GM23338 (cell line): ENCODE measurements around the gene CDH23. TPM values are rescaled to one million over a fixed set of nuclear protein-coding genes. Genes with fewer than 3 reads are reported as not detected.

Experiments
- ATAC-seq: fragments of 200-7000 bp; cut with Tn5 transposase; 3 replicates; pipeline ENCODE4 v1.9.1; 2020
- DNase-seq: peaks from one replicate; pipeline ENCODE4 v3.0.0-alpha.2; 2015; ENCODE audit warnings: low spot score
- H2AFZ ChIP-seq: fragments of 200-600 bp; sonication (generic); 2 replicates; pipeline ENCODE4 v1.8.0; 2016; ENCODE audit warnings: antibody characterized with exemption, mild to moderate bottlenecking, moderate library complexity
- H3F3A ChIP-seq: fragments of 200-600 bp; sonication (generic); replicated peaks from 2 replicates; pipeline ENCODE4 v1.8.0; 2017; ENCODE audit warnings: antibody characterized with exemption, mixed run types, low read depth
- H3K27ac ChIP-seq: fragments of 200-600 bp; sonication (generic); 2 replicates; pipeline ENCODE4 v1.6.1; 2016; ENCODE audit warnings: low read depth
- H3K27me3 ChIP-seq: fragments of 200-600 bp; sonication (generic); 2 replicates; pipeline ENCODE4 v1.8.0; 2016; ENCODE audit warnings: mild to moderate bottlenecking, mixed run types, moderate library complexity; ENCODE audit not compliant: insufficient read depth
- H3K36me3 ChIP-seq: fragments of 200-600 bp; sonication (generic); 2 replicates; pipeline ENCODE4 v1.8.0; 2016; ENCODE audit warnings: mild to moderate bottlenecking; ENCODE audit not compliant: insufficient read depth
- H3K4me1 ChIP-seq: fragments of 200-600 bp; sonication (generic); 2 replicates; pipeline ENCODE4 v1.8.0; 2016; ENCODE audit warnings: mild to moderate bottlenecking, moderate library complexity; ENCODE audit not compliant: insufficient read depth
- H3K4me2 ChIP-seq: fragments of 200-600 bp; sonication (generic); 2 replicates; pipeline ENCODE4 v1.7.1; 2017; ENCODE audit warnings: mixed run types
- H3K4me3 ChIP-seq: fragments of 200-600 bp; sonication (generic); 2 replicates; pipeline ENCODE4 v1.6.1; 2016; ENCODE audit warnings: mixed run types
- H3K79me2 ChIP-seq: fragments of 200-600 bp; sonication (generic); replicated peaks from 2 replicates; pipeline ENCODE4 v1.8.0; 2017; ENCODE audit warnings: mild to moderate bottlenecking; ENCODE audit not compliant: insufficient read depth
- H3K9me2 ChIP-seq: fragments of 200-600 bp; sonication (generic); 2 replicates; pipeline ENCODE4 v1.8.0; 2017; ENCODE audit not compliant: insufficient read depth
- H4K20me1 ChIP-seq: fragments of 200-600 bp; sonication (generic); replicated peaks from 2 replicates; pipeline ENCODE4 v1.8.0; 2017; ENCODE audit warnings: mild to moderate bottlenecking; ENCODE audit not compliant: insufficient read depth
- H3K27ac Mint-ChIP-seq: 2 replicates; pipeline ENCODE4 v1.8.0; 2020; ENCODE audit warnings: inconsistent platforms, mild to moderate bottlenecking, moderate library complexity, mixed read lengths
- H3K27me3 Mint-ChIP-seq: 3 replicates; pipeline ENCODE4 v1.8.0; 2022; ENCODE audit warnings: low read depth, mild to moderate bottlenecking, moderate library complexity, mixed read lengths, inconsistent platforms; ENCODE audit not compliant: insufficient read depth, poor library complexity
- H3K36me3 Mint-ChIP-seq: 3 replicates; pipeline ENCODE4 v1.8.0; 2021; ENCODE audit warnings: low read depth, mild to moderate bottlenecking, inconsistent platforms, moderate library complexity, mixed read lengths
- H3K4me1 Mint-ChIP-seq: 3 replicates; pipeline ENCODE4 v1.8.0; 2020; ENCODE audit warnings: mild to moderate bottlenecking, inconsistent platforms, mixed read lengths
- H3K4me3 Mint-ChIP-seq: 3 replicates; pipeline ENCODE4 v1.8.0; 2021; ENCODE audit warnings: moderate library complexity, mild to moderate bottlenecking, inconsistent platforms, mixed read lengths
- H3K9me3 Mint-ChIP-seq: 3 replicates; pipeline ENCODE4 v1.8.0; 2020; ENCODE audit warnings: moderate library complexity, mild to moderate bottlenecking, inconsistent platforms, mixed read lengths
- EZH2 ChIP-seq: fragments of 200-600 bp; sonication (generic); IDR thresholded peaks from one replicate; pipeline ENCODE4 v1.8.0; 2017; ENCODE audit warnings: antibody characterized with exemption, mild to moderate bottlenecking, low read depth; ENCODE audit not compliant: unreplicated experiment
- EZH2phosphoT487 ChIP-seq: fragments of 200-600 bp; sonication (generic); IDR thresholded peaks from one replicate; pipeline ENCODE4 v1.8.1; 2018; ENCODE audit warnings: antibody characterized with exemption; ENCODE audit not compliant: unreplicated experiment
- POLR2AphosphoS5 ChIP-seq: IDR thresholded peaks from 2 replicates; pipeline ENCODE4 v1.6.1; 2016; ENCODE audit warnings: antibody characterized with exemption, low read depth
- STAT1 ChIP-seq: IDR thresholded peaks from one replicate; pipeline ENCODE4 v1.6.1; 2016; ENCODE audit warnings: antibody characterized with exemption; ENCODE audit not compliant: unreplicated experiment
- ZNF331 ChIP-seq: fragments of 250-450 bp; sonication (Bioruptor Pico); IDR thresholded peaks from 2 replicates; pipeline ENCODE4 v1.5.0; 2020; ENCODE audit warnings: low read depth, mild to moderate bottlenecking, moderate library complexity
- polyA plus RNA-seq: library from polyadenylated mRNA; unstranded; fragments of >200 nt; fragmentation: Nextera tagmentation; extraction: Ambion mirVana; gene quantifications from 2 replicates; pipeline ENCODE4 v1.2.1, GENCODE V29; 2016
- total RNA-seq: library from RNA; depleted of rRNA; stranded (reverse); fragments of >200 nt; shearing (Covaris generic); gene quantifications from 2 replicates; pipeline ENCODE4 v1.2.3, GENCODE V29; 2014
- TF ChIP-seq, protein P1 (sequence below), 2 experiments: fragments of 200-600 bp in 1 of 2; sonication (generic) in 1 of 2; conservative IDR thresholded peaks; 2 replicates each; pipeline versions ENCODE4 v1.5.1 to v1.6.1; 2016 to 2017; ENCODE audit warnings: antibody characterized with exemption in 2 of 2, low read depth in 2 of 2, mild to moderate bottlenecking in 2 of 2, moderate library complexity in 1 of 2
- TF ChIP-seq, protein P2 (sequence below): IDR thresholded peaks from one replicate; pipeline ENCODE4 v1.6.1; 2018; ENCODE audit warnings: antibody characterized with exemption; ENCODE audit not compliant: unreplicated experiment
- TF ChIP-seq, protein P3 (sequence below): fragments of 250-450 bp; sonication (Bioruptor Pico); IDR thresholded peaks from 2 replicates; pipeline ENCODE4 v1.5.0; 2020; ENCODE audit warnings: mild to moderate bottlenecking, moderate library complexity

Gene CDH23
- total and polyA plus RNA-seq, 2 experiments from 2014 or later = 0.95 to 4.3 TPM

DNA sequence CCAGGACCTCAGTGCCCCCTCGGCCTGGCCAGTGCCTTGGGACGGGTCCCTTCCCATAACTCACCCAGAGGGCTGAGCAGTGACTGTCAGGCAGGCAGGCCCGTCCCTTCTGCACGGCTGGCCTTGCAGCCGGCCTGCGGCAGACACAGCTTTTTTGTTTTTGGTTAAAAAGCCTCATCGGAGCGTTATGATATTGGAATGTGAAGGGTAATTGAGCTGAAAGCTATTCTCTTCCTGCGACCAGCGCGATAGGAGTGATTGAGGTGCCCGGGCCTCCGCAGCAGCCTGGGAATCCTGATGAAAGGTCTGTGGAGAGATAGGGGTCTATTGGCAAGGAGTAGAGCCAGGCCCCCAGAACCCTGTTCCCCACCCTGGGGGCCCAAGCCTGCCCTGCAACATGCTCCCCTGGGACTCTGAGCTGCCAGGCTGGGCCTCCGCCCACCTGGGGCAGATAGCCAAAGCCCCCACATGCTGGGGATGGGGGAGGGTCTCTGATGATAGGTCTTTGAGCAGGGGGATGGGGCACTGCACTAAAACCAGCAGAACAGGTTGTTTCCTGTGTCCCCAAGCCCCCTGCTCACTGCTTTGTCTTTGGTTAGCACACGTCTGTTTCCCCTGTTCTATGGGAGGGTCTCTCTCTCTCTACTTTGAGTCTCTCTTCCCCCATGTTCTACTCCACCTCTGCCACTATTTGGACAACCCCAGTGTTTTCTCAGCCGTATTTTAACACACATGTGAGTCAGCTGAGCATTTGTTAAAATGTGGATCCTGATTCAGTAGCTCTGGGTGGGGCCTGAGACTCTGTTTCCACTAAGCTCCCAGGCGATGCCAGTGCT lies 131.9 kb downstream of the CDH23 start:
- H3K36me3 ChIP-seq = no peaks in the 10 kb centered on the region
- H3K4me3 ChIP-seq = no peak overlapping the region
- ATAC-seq = peak; percentile 68
- TF ChIP-seq, protein P1, sequence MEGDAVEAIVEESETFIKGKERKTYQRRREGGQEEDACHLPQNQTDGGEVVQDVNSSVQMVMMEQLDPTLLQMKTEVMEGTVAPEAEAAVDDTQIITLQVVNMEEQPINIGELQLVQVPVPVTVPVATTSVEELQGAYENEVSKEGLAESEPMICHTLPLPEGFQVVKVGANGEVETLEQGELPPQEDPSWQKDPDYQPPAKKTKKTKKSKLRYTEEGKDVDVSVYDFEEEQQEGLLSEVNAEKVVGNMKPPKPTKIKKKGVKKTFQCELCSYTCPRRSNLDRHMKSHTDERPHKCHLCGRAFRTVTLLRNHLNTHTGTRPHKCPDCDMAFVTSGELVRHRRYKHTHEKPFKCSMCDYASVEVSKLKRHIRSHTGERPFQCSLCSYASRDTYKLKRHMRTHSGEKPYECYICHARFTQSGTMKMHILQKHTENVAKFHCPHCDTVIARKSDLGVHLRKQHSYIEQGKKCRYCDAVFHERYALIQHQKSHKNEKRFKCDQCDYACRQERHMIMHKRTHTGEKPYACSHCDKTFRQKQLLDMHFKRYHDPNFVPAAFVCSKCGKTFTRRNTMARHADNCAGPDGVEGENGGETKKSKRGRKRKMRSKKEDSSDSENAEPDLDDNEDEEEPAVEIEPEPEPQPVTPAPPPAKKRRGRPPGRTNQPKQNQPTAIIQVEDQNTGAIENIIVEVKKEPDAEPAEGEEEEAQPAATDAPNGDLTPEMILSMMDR (conservative IDR thresholded peaks at IDR 0.05; ENCODE audit: low read depth in 2 of 2) = no peak
- TF ChIP-seq STAT1 = no peak
- TF ChIP-seq, protein P2, sequence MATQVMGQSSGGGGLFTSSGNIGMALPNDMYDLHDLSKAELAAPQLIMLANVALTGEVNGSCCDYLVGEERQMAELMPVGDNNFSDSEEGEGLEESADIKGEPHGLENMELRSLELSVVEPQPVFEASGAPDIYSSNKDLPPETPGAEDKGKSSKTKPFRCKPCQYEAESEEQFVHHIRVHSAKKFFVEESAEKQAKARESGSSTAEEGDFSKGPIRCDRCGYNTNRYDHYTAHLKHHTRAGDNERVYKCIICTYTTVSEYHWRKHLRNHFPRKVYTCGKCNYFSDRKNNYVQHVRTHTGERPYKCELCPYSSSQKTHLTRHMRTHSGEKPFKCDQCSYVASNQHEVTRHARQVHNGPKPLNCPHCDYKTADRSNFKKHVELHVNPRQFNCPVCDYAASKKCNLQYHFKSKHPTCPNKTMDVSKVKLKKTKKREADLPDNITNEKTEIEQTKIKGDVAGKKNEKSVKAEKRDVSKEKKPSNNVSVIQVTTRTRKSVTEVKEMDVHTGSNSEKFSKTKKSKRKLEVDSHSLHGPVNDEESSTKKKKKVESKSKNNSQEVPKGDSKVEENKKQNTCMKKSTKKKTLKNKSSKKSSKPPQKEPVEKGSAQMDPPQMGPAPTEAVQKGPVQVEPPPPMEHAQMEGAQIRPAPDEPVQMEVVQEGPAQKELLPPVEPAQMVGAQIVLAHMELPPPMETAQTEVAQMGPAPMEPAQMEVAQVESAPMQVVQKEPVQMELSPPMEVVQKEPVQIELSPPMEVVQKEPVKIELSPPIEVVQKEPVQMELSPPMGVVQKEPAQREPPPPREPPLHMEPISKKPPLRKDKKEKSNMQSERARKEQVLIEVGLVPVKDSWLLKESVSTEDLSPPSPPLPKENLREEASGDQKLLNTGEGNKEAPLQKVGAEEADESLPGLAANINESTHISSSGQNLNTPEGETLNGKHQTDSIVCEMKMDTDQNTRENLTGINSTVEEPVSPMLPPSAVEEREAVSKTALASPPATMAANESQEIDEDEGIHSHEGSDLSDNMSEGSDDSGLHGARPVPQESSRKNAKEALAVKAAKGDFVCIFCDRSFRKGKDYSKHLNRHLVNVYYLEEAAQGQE = no peak
- no peak for TF ChIP-seq POLR2AphosphoS5
- no peak overlapping the region for H3K27ac ChIP-seq
- H3K9me3 Mint-ChIP-seq = no peaks in the 10 kb centered on the region
- H3K4me3 Mint-ChIP-seq = peak overlapping the region; percentile 54
- peaks cover 6% of the 10 kb centered on the region for H3K27me3 Mint-ChIP-seq
- peaks cover 33% of the 10 kb centered on the region for H3K4me1 Mint-ChIP-seq
- H3K79me2 ChIP-seq = no peaks in the 10 kb centered on the region
- H3K27ac Mint-ChIP-seq = peak overlapping the region; percentile 68; the same call in 1 of the 2 replicates
- no peaks in the 10 kb centered on the region for H3K27me3 ChIP-seq
- no peaks in the 10 kb centered on the region for H3F3A ChIP-seq
- peak; percentile 33 for DNase-seq
- H4K20me1 ChIP-seq = no peaks in the 10 kb centered on the region
- H3K9me2 ChIP-seq = no peaks in the 10 kb centered on the region
- peak overlapping the region; percentile 57 for H3K4me2 ChIP-seq
- peaks cover 12% of the 10 kb centered on the region; the same call in 1 of the 2 replicates for H3K4me1 ChIP-seq
- H2AFZ ChIP-seq = peak overlapping the region; percentile 85
- no peaks in the 10 kb centered on the region for H3K36me3 Mint-ChIP-seq

DNA sequence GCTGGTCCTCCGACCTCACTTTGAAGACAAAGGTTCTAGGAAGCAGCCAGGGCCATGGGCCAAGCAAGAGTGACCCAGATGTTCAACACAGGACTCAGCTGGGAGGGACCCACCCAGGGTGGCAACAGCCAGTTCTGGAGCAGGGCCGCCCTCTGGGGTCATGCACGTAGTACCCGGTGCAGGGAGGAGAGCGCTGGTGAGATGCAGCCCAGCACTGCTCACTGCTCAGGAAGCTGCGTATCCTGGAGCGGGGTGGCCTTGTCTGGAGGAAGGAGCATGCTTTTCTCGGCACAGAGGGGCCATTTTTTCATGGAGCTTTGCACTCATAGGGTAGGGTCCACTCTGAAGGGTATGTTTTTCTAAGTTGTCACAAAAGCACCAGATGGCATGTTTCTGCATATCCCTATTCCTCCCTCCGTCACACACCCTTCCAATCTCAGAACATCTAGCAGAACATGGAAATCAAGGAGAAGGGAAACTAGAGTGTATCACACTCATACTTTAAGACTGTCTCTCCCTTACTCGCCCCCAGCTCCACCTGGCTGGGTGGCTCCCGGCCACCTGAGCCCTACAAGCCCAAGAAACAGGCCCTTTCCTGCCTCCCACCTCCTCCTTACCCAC lies 132.6 kb downstream of the CDH23 start:
- no peak overlapping the region for H3K4me3 ChIP-seq
- Mint-ChIP-seq H3K4me1 (peaks cover 38% of the 10 kb centered on the region), H3K27ac (peak overlapping the region; percentile 68; the same call in 1 of the 2 replicates), H3K4me3 (peak overlapping the region; percentile 54; the same call in 2 of the 3 replicates), H3K36me3 (no peaks in the 10 kb centered on the region), H3K27me3 (peaks cover 9% of the 10 kb centered on the region), H3K9me3 (no peaks in the 10 kb centered on the region)
- H3K4me1 ChIP-seq = peaks cover 12% of the 10 kb centered on the region; the same call in 1 of the 2 replicates
- ATAC-seq = peak; percentile 37
- no peaks in the 10 kb centered on the region for H3K79me2 ChIP-seq
- no peaks in the 10 kb centered on the region for H3K36me3 ChIP-seq
- H3K27ac ChIP-seq = no peak overlapping the region
- DNase-seq = no peak
- H4K20me1 ChIP-seq = no peaks in the 10 kb centered on the region
- no peaks in the 10 kb centered on the region for H3K9me2 ChIP-seq
- no peaks in the 10 kb centered on the region for H3K27me3 ChIP-seq
- H2AFZ ChIP-seq = peak overlapping the region; percentile 85
- H3F3A ChIP-seq = no peaks in the 10 kb centered on the region
- H3K4me2 ChIP-seq = peak overlapping the region; percentile 57
- TF ChIP-seq ZNF331 (CRISPR knock-in tag) (no peak), EZH2phosphoT487 (no peak), EZH2 (no peak)
- TF ChIP-seq, protein P3, sequence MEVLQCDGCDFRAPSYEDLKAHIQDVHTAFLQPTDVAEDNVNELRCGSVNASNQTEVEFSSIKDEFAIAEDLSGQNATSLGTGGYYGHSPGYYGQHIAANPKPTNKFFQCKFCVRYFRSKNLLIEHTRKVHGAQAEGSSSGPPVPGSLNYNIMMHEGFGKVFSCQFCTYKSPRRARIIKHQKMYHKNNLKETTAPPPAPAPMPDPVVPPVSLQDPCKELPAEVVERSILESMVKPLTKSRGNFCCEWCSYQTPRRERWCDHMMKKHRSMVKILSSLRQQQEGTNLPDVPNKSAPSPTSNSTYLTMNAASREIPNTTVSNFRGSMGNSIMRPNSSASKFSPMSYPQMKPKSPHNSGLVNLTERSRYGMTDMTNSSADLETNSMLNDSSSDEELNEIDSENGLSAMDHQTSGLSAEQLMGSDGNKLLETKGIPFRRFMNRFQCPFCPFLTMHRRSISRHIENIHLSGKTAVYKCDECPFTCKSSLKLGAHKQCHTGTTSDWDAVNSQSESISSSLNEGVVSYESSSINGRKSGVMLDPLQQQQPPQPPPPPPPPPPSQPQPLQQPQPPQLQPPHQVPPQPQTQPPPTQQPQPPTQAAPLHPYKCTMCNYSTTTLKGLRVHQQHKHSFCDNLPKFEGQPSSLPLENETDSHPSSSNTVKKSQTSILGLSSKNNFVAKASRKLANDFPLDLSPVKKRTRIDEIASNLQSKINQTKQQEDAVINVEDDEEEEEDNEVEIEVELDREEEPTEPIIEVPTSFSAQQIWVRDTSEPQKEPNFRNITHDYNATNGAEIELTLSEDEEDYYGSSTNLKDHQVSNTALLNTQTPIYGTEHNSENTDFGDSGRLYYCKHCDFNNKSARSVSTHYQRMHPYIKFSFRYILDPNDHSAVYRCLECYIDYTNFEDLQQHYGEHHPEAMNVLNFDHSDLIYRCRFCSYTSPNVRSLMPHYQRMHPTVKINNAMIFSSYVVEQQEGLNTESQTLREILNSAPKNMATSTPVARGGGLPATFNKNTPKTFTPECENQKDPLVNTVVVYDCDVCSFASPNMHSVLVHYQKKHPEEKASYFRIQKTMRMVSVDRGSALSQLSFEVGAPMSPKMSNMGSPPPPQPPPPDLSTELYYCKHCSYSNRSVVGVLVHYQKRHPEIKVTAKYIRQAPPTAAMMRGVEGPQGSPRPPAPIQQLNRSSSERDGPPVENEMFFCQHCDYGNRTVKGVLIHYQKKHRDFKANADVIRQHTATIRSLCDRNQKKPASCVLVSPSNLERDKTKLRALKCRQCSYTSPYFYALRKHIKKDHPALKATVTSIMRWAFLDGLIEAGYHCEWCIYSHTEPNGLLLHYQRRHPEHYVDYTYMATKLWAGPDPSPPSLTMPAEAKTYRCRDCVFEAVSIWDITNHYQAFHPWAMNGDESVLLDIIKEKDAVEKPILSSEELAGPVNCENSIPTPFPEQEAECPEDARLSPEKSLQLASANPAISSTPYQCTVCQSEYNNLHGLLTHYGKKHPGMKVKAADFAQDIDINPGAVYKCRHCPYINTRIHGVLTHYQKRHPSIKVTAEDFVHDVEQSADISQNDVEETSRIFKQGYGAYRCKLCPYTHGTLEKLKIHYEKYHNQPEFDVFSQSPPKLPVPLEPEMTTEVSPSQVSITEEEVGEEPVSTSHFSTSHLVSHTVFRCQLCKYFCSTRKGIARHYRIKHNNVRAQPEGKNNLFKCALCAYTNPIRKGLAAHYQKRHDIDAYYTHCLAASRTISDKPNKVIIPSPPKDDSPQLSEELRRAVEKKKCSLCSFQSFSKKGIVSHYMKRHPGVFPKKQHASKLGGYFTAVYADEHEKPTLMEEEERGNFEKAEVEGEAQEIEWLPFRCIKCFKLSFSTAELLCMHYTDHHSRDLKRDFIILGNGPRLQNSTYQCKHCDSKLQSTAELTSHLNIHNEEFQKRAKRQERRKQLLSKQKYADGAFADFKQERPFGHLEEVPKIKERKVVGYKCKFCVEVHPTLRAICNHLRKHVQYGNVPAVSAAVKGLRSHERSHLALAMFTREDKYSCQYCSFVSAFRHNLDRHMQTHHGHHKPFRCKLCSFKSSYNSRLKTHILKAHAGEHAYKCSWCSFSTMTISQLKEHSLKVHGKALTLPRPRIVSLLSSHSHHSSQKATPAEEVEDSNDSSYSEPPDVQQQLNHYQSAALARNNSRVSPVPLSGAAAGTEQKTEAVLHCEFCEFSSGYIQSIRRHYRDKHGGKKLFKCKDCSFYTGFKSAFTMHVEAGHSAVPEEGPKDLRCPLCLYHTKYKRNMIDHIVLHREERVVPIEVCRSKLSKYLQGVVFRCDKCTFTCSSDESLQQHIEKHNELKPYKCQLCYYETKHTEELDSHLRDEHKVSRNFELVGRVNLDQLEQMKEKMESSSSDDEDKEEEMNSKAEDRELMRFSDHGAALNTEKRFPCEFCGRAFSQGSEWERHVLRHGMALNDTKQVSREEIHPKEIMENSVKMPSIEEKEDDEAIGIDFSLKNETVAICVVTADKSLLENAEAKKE (CRISPR knock-in tag) = no peak
